ENCODE measurements around the gene WDR81. TPM values are rescaled to one million over a fixed set of nuclear protein-coding genes. Genes with fewer than 3 reads are reported as not detected.

Gene WDR81
- total RNA-seq, 4 donors from 2014 or later, result 25.7 to 40.8 (median 32.1) TPM

DNA sequence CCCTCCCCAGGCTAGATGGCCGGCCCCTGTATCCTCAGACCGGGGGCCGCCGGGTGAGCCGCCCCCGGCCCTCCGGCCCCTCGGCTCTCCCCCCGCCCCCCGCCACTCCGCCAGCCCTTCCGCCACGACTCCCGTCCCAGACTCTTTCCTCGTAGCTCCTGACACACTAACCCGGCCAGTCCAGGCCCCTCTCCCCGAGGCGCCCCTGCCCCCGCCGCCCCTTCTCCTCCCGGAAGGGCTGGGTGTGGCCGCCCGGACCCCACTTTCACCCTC lies 8.8 kb upstream of the WDR81 start:
- Histone ChIP-seq H3K4me1 (peaks cover 54 to 69% (median 62%) of the 10 kb centered on the region in 4 donors), H3K27ac (replicated peaks in 1 of 4) (peak overlapping the region; percentile 99 to 100 (median 100)), H3K4me3 (peak overlapping the region; percentile 91 to 100 (median 96)), H3K36me3 (peaks cover 19 to 41% (median 27%) of the 10 kb centered on the region in 4 donors), H3K27me3 (no peaks in the 10 kb centered on the region), H3K9me3 (no peaks in the 10 kb centered on the region)
- no peak for TF ChIP-seq POLR2AphosphoS5 (IDR thresholded peaks at IDR 0.05)
- no peak for TF ChIP-seq EP300 (IDR thresholded peaks at IDR 0.05)
- no peak for TF ChIP-seq POLR2A (IDR thresholded peaks at IDR 0.05; ENCODE audit: low read depth)
- TF ChIP-seq, protein P1, sequence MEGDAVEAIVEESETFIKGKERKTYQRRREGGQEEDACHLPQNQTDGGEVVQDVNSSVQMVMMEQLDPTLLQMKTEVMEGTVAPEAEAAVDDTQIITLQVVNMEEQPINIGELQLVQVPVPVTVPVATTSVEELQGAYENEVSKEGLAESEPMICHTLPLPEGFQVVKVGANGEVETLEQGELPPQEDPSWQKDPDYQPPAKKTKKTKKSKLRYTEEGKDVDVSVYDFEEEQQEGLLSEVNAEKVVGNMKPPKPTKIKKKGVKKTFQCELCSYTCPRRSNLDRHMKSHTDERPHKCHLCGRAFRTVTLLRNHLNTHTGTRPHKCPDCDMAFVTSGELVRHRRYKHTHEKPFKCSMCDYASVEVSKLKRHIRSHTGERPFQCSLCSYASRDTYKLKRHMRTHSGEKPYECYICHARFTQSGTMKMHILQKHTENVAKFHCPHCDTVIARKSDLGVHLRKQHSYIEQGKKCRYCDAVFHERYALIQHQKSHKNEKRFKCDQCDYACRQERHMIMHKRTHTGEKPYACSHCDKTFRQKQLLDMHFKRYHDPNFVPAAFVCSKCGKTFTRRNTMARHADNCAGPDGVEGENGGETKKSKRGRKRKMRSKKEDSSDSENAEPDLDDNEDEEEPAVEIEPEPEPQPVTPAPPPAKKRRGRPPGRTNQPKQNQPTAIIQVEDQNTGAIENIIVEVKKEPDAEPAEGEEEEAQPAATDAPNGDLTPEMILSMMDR (IDR thresholded peaks at IDR 0.05), result no peak
- WGBS, result 0% methylated on average over 6 of the region's 23 CpGs
- intact Hi-C loops (cut with DNase I), result loop anchor here (2.0 to 10.0 kb wide), 2 partner anchors 47 to 151 kb away; partner anchors contain the start of gene PITPNA
- no peak for DNase-seq (ENCODE audit: extremely low spot score)

DNA sequence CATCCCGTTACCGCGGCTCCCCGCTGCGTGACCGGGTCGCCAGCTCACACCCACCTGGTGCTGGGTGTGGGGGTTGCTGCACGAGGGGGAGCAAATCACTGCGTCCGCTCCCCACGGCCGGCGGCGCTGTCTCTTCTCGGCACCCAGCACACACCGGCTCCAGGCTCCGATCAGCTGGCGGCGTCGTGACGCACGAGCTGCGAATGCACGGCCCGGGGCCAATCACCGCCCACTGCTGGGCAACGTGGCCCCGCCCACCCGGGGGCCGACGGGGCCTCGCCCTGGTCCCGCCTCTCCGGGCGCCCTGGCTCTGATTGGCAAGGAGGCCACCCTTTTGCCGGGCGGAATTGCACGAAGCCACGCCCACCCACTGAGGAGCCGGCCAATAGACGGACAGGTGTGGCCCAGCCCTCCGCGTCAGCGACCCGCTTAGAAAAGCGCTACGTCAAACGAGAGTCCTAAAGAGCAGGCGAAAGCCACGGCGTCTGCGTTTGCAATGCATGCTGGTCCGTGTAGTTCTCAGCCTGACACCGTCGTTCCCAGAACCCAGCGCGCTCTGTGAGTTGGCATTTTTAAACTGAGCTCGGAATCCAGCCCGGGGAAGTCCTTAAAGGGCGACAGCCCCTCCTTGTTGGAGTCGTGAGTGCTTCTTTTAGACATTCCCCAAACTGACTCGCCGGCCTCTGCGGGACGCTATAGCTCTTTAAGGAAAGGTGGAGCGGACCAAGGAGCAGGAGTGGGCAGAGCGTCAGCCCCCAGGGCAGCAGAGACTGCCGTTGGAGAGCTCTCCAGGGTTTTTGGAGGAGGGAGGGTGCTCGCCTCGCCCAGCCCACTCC lies 8.2 kb upstream of the WDR81 start:
- peaks cover 19 to 35% (median 27%) of the 10 kb centered on the region in 4 donors for H3K36me3 ChIP-seq
- TF ChIP-seq POLR2A (IDR thresholded peaks at IDR 0.05; ENCODE audit: low read depth) (peak; percentile 100), EP300 (IDR thresholded peaks at IDR 0.05) (peak; percentile 23), POLR2AphosphoS5 (IDR thresholded peaks at IDR 0.05) (peak; percentile 98 to 100)
- TF ChIP-seq, protein P1 (IDR thresholded peaks at IDR 0.05), result peak in 1 of 3 experiments; percentile 27
- peak; percentile 100 for DNase-seq (ENCODE audit: extremely low spot score)
- peak overlapping the region; percentile 99 to 100 (median 100) for H3K27ac ChIP-seq (replicated peaks in 1 of 4)
- WGBS, result 0% methylated on average over 40 of the region's 70 CpGs
- no peaks in the 10 kb centered on the region for H3K9me3 ChIP-seq
- peaks cover 55 to 69% (median 60%) of the 10 kb centered on the region in 4 donors for H3K4me1 ChIP-seq
- peak overlapping the region; percentile 91 to 100 (median 96) for H3K4me3 ChIP-seq
- intact Hi-C loops (cut with DNase I), result loop anchor here (10.0 kb wide), 1 partner anchor 151 kb away; the partner anchor contains the start of gene PITPNA
- no peaks in the 10 kb centered on the region for H3K27me3 ChIP-seq

- intact Hi-C loops (cut with DNase I), result loop anchor here (10.0 kb wide), 1 partner anchor 152 kb away; the partner anchor contains the start of gene PITPNA
- peaks cover 14 to 27% (median 22%) of the 10 kb centered on the region in 4 donors for H3K36me3 ChIP-seq
- under 1% methylated on average over 9 of the region's 13 CpGs for WGBS
- DNase-seq (ENCODE audit: extremely low spot score), result peak; percentile 99
- H3K4me1 ChIP-seq, result peaks cover 47 to 62% (median 54%) of the 10 kb centered on the region in 4 donors
- no peaks in the 10 kb centered on the region for H3K27me3 ChIP-seq
- H3K4me3 ChIP-seq, result peak overlapping the region; percentile 71 to 97 (median 82)
- H3K9me3 ChIP-seq, result no peaks in the 10 kb centered on the region
- TF ChIP-seq POLR2AphosphoS5 (IDR thresholded peaks at IDR 0.05) (peak; percentile 77 to 91), POLR2A (IDR thresholded peaks at IDR 0.05; ENCODE audit: low read depth) (peak; percentile 10), EP300 (IDR thresholded peaks at IDR 0.05) (no peak)
- H3K27ac ChIP-seq (replicated peaks in 1 of 4), result peak overlapping the region; percentile 99 to 100 (median 100)
These were observed 7.4 kb upstream of the WDR81 start for GRCh38 chr17:1716912-1717695.

DNA sequence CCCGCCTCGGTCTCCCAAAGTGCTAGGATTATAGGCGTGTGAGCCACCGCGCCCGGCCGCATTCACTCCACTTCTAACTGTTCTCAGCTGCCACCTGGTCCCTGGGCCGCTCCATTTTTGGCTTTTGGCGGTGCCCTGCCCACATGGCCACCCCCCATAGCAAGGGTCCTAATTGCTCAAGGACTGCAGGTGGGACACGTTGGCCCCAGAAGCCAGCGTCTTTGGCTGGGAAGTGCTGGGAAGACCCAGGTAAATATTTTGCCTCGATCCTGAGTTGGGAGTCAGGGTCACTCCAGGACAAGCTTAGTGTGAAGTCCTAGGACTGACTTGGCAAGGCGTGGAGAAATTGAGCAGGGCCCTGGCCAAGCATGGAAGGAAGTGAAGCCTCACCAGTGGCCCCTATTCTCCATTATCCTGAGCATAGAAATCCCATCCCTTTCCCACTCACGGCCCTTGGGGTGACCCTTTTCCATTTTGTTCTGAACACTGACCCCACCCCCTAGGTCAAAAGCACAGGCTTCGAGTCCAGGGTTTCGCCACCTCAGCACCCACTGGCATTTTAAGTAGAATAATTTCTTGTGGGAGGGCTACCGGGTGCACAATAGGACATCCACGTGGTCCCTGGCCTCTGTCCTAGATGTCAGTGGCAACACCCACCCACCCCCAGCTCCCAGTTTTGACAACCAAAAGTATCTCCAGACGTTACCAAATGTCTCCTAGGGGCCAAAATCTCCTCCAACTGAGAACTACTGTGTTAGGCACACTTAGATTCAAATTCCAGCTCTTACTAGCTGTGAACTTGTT lies 5.9 kb upstream of the WDR81 start:
- no peak for DNase-seq (ENCODE audit: extremely low spot score)
- Histone ChIP-seq H3K4me1 (peaks cover 40 to 57% (median 45%) of the 10 kb centered on the region in 4 donors), H3K9me3 (no peaks in the 10 kb centered on the region), H3K27me3 (no peaks in the 10 kb centered on the region), H3K4me3 (no peak overlapping the region), H3K27ac (replicated peaks in 1 of 4) (peak overlapping the region; percentile 99 to 100 (median 100)), H3K36me3 (peaks cover 0 to 13% (median 7%) of the 10 kb centered on the region in 4 donors)
- 77% methylated on average over 17 of the region's 19 CpGs for WGBS
- intact Hi-C loops (cut with DNase I), result loop anchor here (10.0 kb wide), 1 partner anchor 154 kb away; the partner anchor contains the start of gene PITPNA
- TF ChIP-seq, protein P1 (IDR thresholded peaks at IDR 0.05), result no peak
- TF ChIP-seq POLR2AphosphoS5 (IDR thresholded peaks at IDR 0.05), result no peak
- no peak for TF ChIP-seq POLR2A (IDR thresholded peaks at IDR 0.05; ENCODE audit: low read depth)
- no peak for TF ChIP-seq EP300 (IDR thresholded peaks at IDR 0.05)
